NCI-H2107 (cell line): ENCODE data around the gene RNPEPL1.
"Not testable (repeated sequence)": the region's sequence is repeated elsewhere in the genome, so short reads cannot be mapped to it uniquely, and the experiment has no call there.

Source experiments
- DNase-seq: peaks from one replicate; lab custom pipeline; 2025; lab: John Stamatoyannopoulos, UW

The RNPEPL1 gene

GRCh38 chr2:240604939-240605716 is 36.8 kb downstream of the RNPEPL1 start:
- DNase-seq, result no peak

DNA sequence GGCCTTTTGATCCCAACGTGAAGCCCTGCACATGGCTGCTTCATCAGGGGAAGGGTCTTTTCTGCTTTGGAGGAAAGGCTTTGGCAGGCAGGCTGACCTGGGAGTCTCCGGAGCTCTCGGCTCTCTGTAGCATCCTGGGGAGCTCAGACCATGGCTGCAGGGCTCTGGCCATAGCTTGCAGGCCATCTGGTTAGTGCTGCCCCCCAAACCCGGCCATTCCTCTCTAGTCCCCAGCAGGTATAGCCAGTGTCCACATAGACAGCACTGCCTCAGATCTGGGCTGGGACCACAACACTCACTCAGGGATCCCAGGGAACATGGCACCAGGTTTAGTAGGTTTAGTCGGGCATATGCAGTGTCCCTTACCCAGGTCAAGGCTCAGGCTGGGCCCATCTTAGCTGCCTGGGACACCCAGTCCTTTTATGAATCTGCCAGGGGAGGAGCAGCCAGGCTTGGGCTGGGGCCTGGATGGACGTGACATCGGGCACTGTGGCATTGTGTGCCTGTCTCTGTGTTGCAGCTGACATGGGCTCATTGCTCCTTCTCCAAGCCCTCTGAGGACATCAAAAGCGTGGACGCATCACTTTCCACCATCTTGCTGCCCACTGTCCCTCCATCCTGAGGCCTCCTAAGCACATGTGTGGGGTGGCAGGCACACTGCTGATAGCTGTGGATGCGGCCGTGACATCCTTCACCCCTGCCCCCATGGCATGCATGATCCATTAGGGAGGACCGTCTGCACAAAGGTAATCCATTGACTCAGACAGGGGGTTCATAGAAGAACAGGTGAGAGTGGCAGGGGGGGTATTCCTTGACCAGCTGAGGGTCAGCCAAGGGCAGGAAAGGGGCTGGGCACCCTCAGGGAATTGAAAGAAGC is 37.8 kb downstream of the RNPEPL1 start:
- no peak for DNase-seq

GRCh38 chr2:240611601-240612210 is 43.4 kb downstream of the RNPEPL1 start:
- no peak for DNase-seq

DNA sequence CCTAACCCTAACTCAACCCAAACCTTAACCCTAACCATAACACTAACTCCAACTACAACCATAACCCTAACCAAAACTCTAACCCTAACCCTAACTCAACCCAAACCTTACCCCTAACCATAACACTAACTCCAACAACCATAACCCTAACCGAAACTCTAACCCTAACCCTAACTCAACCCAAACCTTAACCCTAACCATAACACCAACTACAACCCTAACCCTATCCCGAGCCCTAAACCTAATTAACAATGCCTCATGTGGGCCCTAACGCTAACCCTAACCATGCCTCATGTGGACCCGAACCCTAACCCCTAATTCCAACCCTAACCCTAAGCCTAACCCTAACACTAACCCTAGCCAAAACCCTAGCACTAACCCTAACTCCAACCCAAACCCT is 45.5 kb downstream of the RNPEPL1 start:
- no peak for DNase-seq

GRCh38 chr2:240614391-240614790 is 46.1 kb downstream of the RNPEPL1 start:
- DNase-seq, result no peak

DNA sequence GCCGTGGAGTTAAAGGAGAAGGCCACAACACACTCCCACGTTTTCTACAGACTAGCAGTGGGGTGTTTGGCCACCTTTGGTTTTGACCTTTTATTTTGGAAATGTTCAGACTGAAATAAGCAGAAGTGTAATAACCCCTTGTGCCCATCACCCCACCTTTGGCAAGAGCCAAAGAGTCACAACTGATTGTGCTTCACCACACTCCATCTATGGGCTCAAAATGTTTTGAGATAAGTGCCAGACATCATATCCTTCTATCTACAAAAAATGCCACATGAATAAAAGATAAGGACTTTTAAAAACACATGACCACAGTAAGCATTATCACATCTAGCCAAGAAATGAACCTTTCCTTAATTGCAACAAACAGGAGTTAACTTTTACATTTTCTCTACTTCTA is 47.1 kb downstream of the RNPEPL1 start:
- no peak for DNase-seq

DNA sequence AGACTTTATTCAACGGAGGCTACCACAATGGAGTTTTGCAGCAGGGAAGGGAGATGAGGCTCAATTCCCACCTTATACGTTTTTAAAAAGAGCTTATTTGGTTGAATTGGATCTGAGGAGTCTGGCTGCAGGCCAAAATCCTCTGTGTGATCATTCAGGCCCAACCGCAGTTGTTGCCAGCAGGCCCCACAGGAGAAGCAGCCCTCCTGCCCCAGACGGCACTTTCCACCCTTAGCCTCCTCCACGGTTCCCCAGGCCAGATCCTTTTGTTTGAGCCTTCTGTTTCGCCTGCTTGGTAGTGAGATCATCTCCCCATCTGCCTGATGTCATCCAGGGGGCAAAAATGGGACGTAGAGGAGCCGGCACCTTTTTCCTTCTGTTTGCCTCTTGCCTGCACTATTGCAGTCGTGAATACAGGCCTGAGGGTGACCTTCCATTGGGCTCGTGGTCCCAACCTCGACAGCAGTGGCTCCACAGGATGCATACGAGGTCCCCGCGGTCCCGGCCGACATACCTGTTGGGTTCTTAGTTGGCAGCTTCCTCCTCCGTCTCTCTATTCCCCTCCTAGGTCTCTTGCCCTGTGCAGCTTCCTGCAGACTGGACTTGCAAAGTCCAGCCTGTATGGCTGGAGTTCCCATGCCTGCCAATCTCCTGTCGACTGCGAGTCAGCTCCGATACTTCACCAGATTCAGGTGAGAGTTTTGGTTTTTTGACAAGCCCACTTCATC is 47.7 kb downstream of the RNPEPL1 start:
- DNase-seq, result no peak

- DNase-seq, result not testable (repeated sequence)
Observed at GRCh38 chr2:240616860-240617666, 48.8 kb downstream of the RNPEPL1 start.

GRCh38 chr2:240618776-240619175 is 50.5 kb downstream of the RNPEPL1 start:
- DNase-seq, result no peak

DNA sequence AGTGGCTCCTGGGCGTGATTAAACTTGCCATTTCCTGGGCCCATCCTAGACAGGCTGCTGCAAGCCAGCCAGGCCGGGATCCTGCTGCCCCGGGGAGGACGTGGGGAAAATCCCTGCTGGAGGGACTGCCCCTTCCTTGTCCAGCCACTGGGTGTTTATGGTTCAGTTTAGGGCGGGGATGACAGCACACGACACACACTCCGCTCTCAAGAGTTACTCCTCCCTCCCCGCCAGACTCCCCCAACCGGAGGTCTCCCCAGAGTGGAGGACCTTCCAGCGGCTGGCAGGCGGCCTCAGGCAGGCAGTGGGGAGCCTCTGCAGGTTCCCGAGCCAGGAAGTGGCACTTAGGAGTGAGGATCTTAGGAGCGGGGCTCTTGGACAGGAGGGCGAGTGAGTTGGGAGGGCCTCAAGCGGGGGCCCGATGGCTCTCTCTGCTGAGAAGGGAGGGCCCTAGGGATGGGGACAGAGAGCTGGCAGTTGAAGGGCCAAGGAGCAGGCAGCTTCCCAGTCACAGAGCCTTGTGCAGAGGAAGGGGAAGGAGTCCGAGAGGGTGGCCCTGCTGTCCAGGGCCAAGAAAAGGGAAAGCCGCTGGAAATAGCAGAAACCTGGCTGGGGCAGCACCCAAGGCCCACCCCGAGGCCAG is 51.3 kb downstream of the RNPEPL1 start:
- no peak for DNase-seq

DNA sequence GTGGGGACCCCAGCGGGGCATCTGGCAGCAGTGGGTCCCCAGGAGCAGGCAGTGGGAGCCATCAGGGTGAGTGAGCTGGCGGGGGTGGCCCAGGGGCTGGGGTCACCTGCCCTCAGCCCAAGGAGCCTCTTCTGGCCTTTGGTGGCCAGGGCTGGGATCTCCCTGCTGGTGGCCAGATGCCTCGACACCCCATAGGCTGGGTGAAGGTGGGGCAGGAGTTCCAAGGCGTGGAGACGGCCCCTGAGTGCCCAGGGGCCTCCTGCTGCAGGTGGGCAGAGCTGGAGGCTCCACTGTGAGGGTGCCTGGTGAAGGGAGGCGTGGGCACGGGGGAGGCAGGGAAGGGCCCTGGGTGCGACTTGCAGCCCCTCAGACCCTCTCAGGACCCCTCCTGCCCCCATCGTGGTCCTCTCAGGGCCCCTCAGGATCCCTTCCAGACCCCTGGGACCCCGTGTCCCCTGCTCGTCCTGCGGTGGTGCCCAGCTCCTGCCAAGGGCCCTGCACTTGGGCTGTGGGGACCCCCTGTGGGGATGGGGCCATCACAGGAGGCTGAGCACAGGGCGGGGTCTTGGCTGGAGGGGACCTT is 52.0 kb downstream of the RNPEPL1 start:
- no peak for DNase-seq

- DNase-seq, result no peak
Observed at GRCh38 chr2:240620859-240621258, 52.6 kb downstream of the RNPEPL1 start.

GRCh38 chr2:240622060-240622411 is 53.8 kb downstream of the RNPEPL1 start:
- DNase-seq, result no peak

GRCh38 chr2:240622531-240623235 is 54.4 kb downstream of the RNPEPL1 start:
- no peak for DNase-seq

GRCh38 chr2:240623531-240624010 is 55.3 kb downstream of the RNPEPL1 start:
- DNase-seq, result no peak

DNA sequence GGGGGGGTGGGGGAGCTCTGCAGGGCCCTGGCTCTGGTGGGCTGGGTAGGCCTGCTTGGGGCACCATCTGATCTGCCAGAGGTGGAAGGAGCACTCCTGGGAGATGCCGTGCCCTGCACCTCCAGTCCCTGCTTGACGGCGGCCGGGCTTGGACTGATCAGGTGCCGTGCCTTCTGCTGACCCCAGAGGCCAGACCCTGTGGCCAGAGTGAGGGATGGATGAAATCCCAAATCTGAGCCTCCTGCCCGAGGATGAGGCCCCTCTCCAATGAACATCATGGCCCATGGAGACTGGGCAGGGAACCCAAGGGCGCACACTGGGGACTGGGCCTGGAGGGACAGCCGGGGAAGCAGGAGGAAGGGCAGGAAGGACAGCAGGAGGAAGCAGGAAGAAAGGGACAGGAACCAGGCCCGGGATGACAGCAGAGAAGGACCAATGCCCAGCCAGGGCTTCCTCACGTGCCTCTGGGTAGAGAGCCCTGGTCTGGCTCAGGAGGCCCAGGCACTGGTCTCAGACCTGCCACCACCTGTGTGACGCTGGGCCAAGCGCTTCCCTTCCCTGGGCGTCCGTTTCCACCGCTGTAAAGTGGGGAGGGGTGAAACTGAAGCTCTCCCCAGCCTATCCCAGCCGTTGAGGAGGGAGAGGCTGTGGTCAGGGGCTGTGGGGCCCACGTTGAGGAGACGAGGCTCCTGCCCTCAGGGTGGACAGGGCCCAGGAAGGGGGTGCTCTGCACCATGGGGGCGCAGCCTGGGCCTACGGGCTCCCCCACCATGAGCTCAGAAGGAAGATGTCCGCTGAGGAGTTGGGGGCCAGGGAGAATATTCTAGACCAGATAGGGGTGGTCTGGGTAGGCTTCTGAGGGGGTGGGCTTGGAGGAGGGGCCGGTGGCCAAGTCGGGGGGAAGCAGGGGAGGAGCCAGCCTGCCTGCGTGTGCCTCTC is 56.0 kb downstream of the RNPEPL1 start:
- DNase-seq, result no peak

DNA sequence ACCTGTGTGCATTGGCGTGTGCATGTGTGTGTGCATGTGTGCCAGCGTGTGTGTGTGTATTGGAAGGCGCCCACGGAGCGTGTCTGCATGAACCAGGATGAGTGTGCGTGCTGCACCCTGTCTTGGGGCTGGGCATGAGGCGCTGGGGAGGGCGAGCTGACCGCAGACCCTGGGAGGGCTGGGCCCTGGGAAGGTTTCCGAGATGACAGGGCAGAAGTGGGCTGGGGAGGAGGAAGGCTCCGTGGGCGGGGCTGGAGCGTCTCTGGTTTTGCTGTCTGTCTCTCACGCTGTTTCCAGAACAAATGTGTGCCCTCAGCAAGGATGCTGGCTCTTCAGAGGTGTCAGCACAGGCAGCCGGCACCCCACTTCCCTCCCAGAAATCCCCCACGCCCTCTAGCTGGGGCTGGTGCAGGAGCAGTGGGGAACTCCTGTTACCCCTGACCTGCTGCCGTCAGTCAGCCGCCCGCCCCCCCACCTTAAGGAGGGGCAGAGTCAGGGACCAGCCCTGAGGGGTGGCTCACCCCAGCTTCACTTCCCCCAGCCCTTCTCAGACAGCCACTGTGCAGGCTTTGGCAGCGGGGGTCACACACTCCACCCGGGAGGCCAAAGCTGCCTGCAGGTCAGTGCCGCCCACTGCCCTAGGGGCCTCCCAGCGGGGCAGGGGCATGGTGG is 56.8 kb downstream of the RNPEPL1 start, which contains the start of gene GPR35:
TSS of gene GPR35 (plus strand) at position 531 of the 672 bp plus-strand sequence. CDS start 4,473 bp downstream, outside the sequence.
- DNase-seq, result no peak
